ENCODE results near the gene EIF4H. TPM values are rescaled to one million over a fixed set of nuclear protein-coding genes. Genes with fewer than 3 reads are reported as not detected.
"Not testable (repeated sequence)": the region's sequence is repeated elsewhere in the genome, so short reads cannot be mapped to it uniquely, and the experiment has no call there.

Gene EIF4H
- total RNA-seq, 1 donor from 2014 or later: 172 TPM

DNA sequence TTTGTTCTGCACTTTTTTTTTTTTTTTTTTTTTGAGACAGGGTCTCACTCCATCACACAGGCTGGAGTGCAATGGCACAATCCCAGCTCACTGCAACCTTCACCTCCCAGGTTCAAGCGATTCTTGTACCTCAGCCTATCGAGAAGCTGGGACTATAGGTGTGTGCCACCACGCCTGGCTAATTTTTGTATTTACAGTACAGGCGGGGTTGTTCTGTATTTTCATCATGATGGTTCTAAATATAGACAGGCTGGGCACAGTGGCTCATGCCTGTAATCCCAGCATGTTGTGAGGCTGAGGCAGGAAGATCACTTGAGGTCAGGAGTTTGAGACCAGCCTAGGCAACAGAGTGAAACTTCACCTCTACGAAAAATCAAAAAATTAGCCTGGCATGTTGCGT lies 6.8 kb upstream of the EIF4H start:
- intact Hi-C loops (cut with DNase I); DNase-seq (ENCODE audit: missing footprints): not testable (repeated sequence)
- ATAC-seq: peak; percentile 36

DNA sequence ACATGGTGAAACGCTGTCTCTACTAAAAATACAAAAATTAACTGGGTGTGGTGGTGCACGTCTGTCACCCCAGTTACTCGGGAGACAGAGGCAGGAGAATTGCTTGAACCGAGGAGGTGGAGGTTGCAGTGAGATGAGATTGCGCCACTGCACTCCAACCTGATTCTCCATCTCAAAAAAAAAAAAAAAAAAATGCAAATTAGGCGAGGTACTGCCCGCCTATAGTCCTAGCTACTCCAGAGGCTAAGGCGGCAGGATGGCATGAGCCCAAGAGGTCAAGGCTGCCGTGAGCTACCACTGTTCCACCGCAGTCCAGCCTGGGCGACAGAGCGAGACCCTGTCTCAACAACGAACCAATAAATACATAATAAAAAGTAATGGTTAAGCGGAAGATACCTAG lies 1.1 kb upstream of the EIF4H start:
- ATAC-seq: no peak
- intact Hi-C loops (cut with DNase I): loop anchor here (5.0 to 10.0 kb wide), 3 partner anchors 81 to 482 kb away; partner anchors contain the start of genes GTF2I and TMEM270
- no peak for DNase-seq (ENCODE audit: missing footprints)

DNA sequence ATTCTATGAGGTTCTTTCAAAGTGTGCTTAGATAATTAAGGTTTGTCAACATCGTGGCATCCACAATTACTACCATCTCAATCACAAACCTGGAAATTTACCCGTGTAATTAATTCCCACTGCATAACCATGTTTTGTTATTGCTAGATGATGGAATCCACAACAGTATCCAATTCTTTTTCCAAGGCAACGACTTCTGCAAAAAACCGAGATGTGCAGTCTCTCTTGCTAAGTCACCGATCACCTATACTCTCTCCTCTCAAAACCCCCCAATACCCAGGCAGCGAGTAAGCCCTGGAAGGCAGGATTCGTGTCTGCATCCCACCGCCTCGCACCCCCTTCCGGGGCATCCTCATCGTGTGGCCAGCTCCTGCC lies 678 bp upstream of the EIF4H start:
- ATAC-seq: no peak
- intact Hi-C loops (cut with DNase I): loop anchor here (5.0 to 10.0 kb wide), 3 partner anchors 81 to 481 kb away; partner anchors contain the start of genes GTF2I and TMEM270
- DNase-seq (ENCODE audit: missing footprints): no peak

DNA sequence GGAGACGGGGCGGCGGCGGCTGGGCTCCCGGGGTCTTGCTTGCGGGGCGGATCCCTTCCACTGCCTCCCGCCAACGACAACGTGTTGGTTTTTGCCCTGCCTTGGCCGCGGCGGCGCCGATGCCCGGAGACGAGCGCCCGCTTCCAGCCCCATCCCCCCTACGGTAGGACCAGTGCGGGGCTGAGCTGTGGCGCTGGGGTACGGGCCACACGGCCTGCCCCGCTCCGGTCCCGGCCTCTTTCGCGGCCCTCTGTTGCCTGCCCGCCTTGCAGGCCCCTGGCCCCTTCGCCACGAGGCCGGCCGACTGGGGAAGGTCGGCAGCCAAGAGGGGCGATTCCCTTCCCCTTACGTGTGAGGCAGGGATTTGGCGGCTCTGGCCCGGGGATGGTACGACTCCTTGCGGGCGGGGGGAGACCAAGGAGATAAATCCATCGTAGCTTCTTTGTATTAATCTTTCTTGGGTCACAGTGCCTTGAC lies 488 bp downstream of the EIF4H start:
- ATAC-seq: peak; percentile 9
- intact Hi-C loops (cut with DNase I): loop anchor here (5.0 to 10.0 kb wide), 3 partner anchors 82 to 480 kb away; partner anchors contain the start of genes GTF2I and TMEM270
- peak; percentile 76 for DNase-seq (ENCODE audit: missing footprints)

DNA sequence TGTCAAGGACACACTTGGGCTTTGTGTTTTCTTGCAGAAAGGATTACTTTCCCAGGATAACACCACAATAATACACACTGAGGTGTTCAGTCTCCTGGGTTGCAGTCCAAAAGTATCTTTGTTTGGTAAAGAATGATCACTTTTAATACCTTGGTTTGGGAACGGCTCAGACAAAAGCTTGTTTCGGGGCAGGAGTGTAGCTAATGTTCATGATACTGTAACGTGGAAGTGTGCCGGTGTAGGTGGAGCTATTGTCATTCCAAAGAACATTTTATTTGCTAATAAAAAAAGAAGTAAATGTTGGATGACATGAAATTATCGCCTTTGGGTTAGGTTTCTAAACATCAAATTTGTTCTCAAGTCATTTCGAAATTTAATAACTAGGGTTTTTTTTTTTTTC lies 1.2 kb downstream of the EIF4H start:
- intact Hi-C loops (cut with DNase I): loop anchor here (10.0 kb wide), 2 partner anchors 311 to 479 kb away; partner anchors contain the start of genes GTF2I and TMEM270

DNA sequence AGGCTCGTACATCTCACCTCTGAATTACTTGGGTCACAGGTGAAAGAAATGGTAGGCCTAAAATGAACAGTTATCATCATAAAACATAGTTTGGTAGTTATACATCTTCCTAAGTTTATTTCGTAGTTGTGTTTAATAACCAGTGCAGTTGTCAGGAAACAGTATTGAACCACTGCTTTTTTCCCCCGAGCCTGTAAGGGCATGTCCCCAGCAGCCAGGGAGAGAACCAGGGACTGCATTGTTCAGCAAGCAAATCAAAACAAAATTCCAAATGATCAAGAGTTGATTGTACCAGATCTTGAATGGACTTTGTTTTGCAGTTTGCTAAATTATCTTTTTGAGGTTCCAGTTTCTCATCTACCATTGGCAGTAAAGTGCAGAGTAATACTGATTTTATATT lies 2.4 kb downstream of the EIF4H start:
- intact Hi-C loops (cut with DNase I): loop anchor here (10.0 kb wide), 2 partner anchors 312 to 478 kb away; partner anchors contain the start of genes GTF2I and TMEM270
- DNase-seq (ENCODE audit: missing footprints) (no peak), ATAC-seq (no peak)

More for the DNA sequence above, 1.2 kb downstream of the EIF4H start:
- ATAC-seq (no peak), DNase-seq (ENCODE audit: missing footprints) (no peak)

DNA sequence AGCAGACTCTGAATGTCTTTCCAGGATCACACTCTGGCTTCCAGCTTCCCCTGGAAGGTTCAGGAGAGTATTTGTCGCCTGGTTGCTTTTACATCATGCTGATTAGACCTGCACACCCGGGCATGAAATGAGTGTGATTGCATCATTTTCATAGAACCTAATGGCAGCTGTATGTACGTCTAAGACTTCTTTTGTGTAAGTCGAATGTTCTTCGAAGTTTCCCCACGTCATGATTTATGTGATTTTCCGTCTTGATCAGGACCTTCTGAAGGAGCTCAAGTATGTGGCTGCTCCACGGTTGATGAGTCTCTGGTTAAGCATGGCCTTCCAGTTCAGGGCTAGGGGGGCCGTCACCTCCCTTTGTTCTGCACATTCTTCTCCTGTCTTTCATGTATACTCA lies 4.5 kb downstream of the EIF4H start:
- no peak for ATAC-seq
- intact Hi-C loops (cut with DNase I): loop anchor here (10.0 kb wide), 2 partner anchors 314 to 476 kb away; partner anchors contain the start of genes GTF2I and TMEM270
- DNase-seq (ENCODE audit: missing footprints): no peak

DNA sequence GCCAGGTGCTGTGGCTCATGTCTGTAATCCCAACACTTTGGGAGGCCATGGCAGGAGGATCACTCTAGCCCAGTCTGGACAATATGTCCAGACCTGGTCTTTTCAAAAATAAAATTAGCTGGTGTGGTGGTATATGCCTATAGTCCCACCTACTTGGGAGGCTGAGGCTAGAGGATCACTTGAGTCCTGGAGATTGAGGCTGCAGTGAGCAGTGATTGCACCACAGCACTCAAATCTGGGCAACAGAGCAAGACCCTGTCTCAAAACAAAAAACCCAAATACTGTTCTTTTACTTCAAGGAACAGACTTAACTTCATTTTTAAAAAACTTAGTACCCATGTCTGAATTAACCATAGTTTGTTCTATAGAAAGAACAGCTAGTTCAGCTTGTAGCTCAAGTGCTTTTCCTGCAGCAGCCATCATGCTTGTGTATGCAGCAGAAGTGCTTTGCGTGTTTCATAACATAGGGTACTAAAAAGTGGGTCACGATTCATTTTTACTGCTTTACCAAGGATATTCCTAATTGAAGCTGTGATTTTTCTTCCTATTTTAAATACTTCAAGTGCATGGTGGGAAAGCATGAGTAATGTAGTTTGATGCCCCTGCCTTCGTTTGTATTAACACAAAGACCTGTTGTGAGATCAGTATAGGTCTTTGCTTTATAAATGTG lies 5.9 kb downstream of the EIF4H start:
- intact Hi-C loops (cut with DNase I): loop anchor here (10.0 kb wide), 2 partner anchors 315 to 475 kb away; partner anchors contain the start of genes GTF2I and TMEM270
- no peak for DNase-seq (ENCODE audit: missing footprints)
- no peak for ATAC-seq

DNA sequence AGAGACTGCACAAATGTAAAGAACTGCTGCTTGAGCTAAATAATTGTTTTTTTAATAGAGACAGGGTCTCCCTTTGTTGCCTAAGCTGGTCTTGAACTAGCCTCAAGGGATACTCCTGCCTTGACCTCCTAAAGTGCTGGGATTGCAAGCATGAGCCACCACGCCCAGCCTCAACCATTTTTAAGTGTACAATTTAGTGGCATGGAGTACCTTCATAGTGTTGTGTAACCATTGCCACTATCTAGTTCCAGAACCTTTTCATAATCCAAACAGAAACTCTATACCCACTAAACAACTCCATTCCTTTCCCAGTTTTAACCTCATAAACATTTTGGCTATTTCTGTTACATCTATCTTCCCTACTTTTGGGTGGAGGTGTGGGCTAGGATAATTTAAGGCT lies 6.7 kb downstream of the EIF4H start:
- intact Hi-C loops (cut with DNase I): no loop called here
- ATAC-seq (no peak), DNase-seq (ENCODE audit: missing footprints) (no peak)

DNA sequence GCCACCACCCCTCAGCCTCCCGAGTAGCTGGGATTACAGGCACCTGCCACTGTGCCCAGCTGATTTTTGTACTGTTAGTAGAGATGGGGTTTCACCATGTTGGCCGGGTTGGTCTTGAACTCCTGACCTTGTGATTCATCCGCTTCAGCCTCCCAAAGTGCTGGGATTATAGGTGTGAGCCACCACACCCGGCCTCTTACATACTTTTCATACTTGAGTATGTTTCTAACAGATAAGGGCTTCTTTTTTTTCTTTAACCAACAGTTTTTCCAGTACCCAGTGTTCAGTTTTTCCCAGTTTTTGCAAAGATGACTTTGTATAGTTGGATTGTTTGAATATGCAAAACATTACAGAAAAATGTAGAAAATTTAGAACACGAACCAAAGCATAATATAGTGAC lies 7.7 kb downstream of the EIF4H start:
- DNase-seq (ENCODE audit: missing footprints) (no peak), ATAC-seq (no peak)
- intact Hi-C loops (cut with DNase I): no loop called here

DNA sequence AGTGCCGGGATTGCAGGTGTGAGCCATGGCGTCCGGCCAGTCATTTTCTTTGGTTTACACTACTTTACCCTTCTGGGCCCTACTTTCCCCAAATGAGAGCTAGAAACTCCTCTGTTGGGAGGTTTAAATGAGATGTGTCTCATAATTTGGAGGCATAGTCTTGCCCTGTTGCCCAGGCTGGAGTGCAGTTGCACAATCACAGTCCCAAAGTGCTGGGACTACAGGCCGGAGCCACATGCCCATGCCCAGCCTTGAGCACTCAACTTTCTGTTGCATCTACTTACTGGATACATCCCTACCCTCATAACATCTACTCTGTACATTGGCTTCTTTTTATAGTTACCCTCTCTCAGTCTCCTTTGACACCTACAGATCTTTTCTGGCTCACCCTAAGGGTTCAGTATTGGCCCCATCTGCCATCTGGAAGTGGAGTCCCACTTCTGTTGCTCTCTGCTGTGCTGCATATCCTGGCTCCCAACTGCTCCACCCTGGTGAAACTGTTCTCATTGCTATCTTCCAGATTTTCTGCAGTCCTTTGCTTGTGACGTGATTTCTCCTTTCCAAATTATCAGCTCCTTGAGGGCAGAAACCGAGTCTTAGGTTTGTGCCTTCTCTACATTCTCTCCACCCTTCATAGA lies 8.4 kb downstream of the EIF4H start:
- DNase-seq (ENCODE audit: missing footprints) (no peak), ATAC-seq (no peak)
- intact Hi-C loops (cut with DNase I): no loop called here

DNA sequence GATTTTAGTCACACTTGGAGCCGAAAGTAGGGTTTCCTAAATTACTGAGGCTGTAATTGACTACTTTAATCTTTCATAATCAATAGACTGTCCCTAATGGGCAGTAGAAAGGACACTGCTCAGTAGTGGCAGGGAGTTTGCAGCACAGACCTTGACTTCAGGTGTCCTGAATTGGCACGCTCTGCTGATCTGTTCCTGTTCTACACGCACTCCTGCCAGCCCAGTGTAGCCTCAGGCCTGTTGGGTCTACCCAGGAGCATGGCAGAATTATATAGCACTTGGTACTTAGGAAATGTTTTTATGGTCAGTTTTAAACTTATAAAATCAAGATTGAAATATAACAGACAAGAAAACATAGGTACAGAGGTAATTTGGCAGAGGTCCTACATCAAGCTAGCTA lies 9.0 kb downstream of the EIF4H start:
- ATAC-seq (peak; percentile 26), DNase-seq (ENCODE audit: missing footprints) (no peak)
- intact Hi-C loops (cut with DNase I): no loop called here

DNA sequence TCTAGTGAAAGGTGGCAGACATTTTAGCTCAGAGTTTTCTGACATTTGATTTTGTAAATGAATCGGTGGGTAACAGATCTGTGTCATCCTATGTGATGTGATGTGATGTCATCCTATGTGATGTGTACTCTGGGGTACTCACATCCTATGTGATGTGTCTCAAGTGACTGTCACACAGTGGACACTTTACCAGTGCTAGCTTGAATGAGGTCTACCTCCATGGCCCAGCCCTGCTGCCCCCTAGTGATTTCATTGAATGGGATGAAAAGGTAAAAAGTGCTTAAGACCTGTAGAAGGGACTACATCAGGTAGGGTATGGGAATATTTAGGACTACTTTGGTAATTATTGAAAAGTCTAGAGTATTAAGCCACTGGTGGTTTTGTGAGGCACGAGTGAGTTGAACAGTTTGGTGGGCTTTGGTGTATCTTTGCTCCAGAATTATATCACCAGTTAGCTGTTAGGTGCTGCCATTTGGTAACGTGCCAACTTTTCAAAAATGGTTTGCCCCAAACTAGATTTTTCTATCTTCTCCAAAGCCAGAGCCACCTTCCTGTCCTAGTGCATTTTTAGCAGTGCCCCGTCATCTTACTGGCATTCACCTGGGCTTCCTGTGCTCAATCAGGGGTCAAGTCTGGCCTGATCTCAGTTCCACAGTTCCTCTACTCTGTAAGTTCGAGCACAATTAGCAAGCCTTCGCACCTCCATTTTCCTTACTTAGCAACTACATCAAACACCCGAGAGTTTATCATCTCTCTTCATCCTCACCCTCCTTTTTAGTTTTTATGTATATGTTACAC lies 9.7 kb downstream of the EIF4H start:
- ATAC-seq: no peak
- intact Hi-C loops (cut with DNase I): no loop called here
- DNase-seq (ENCODE audit: missing footprints): no peak

DNA sequence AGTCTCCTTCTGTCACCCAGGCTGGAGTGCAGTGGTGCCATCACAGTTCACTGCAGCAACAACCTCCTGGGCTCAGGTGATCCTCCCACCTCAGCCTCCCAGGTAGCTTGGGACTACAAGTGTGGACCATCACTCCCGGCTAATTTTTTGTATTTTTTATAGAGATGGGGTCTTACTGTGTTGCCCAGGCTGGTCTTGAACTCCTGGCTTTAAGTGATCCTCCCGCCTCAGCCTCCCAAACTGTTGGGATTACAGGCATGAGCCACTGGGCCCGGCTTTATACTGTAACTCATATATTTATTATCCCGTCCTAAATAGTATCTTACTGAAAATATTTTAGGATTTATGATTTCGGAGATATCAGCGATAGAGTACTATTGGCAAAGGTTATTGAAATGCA lies 10.9 kb downstream of the EIF4H start:
- no peak for ATAC-seq
- intact Hi-C loops (cut with DNase I): loop anchor here (5.0 kb wide), 1 partner anchor 118 kb away; no protein-coding TSS in a partner anchor
- no peak for DNase-seq (ENCODE audit: missing footprints)

DNA sequence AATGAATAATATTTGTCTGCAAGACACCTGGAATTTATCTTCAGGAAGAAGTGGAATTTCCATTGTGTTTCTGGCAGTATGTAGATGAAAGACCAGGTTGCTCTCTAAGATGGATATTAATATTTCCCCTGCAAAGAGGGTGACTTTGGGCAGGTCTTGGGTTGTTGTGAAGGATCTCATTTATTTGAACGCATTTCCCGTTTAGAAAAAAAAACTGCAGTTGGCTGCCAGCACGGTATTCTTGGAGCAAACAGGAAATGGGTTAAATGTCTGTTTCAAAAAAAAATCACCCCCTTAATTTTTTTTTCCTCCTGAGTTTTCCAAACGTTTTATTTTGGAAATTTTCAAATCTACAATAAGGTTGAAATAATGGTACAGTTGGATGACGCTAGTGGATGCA lies 11.5 kb downstream of the EIF4H start:
- ATAC-seq: no peak
- intact Hi-C loops (cut with DNase I): loop anchor here (5.0 kb wide), 1 partner anchor 118 kb away; no protein-coding TSS in a partner anchor
- DNase-seq (ENCODE audit: missing footprints): no peak

DNA sequence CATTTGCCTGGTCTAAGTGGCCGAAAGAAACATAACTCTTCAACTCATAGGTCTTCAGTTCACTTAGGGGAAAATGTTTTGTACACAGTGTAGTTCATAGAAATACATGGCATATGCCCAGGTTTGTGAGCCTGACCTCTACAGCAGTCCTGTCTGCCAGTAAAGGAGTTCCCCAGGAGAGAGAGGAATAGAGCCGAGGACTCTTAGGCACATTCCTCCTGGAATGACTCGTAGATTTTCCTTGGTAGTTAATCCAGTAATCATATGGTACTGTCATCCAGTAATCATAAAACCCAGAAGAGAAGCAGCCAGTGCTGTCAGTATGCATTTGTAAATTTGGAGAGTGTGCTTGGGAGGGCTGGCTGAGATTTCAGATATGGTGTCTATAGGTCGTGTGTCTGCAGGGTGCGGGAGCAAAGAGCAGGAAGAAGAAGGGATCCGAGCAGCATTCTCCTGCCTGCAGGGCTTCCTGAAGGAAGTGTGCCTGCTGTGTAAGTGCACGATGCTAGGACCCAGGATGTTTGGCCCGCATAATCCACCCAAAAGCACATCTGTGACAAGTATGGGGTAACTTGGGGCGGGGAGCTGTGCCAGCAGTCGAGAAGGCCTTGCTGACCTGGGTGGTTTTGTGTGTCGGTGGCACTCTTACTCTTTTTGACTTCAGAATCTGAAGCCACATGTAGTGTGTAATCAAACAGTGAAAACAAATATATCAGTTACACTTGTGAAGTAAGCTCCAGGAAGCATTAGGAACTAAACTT lies 13.9 kb downstream of the EIF4H start:
- DNase-seq (ENCODE audit: missing footprints) (no peak), ATAC-seq (peak; percentile 73)
- intact Hi-C loops (cut with DNase I): loop anchor here (5.0 kb wide), 1 partner anchor 121 kb away; no protein-coding TSS in a partner anchor

DNA sequence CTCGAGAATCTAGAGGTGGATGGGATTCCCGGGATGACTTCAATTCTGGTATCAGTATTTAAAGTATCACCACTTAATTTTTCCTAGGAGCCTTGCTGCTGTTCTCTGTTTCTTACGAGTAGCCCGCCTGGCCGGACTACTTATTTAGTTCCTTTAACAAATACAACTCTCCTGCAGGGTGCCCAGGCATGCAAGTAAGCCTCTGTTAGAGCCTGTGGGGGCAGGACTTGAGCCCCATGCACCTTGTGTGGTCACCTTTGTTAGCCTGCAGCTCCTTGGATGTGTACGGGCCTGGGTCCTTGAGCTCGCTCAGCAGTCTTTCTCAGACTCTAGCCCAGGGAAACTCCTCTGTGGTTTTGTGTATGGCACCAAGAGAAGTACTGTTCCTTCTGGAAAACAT lies 16.1 kb downstream of the EIF4H start:
- ATAC-seq: no peak
- no peak for DNase-seq (ENCODE audit: missing footprints)
- intact Hi-C loops (cut with DNase I): no loop called here

DNA sequence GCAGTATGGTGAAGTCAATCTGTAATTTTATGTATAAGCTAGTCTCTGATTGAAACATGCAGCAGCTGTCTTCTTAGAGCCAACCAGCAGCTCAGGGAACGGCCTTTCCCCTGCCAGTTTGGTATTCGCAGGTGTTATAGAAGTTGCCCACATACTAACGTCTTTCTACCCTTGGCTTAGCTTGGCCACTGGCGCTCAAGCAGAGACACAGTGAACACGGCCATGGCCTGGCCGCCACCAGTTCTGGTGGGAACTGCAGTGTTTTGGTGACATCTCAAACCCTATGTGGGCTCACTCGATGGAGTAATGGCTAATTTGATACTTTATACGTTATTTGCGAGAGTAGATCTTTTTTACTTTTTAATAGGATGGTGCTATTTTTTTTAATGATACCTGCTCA lies 17.1 kb downstream of the EIF4H start:
- intact Hi-C loops (cut with DNase I): no loop called here
- DNase-seq (ENCODE audit: missing footprints) (no peak), ATAC-seq (no peak)
